ENCODE measurements around the gene COPG2.

- TF ChIP-seq EZH2 (IDR thresholded peaks at IDR 0.05; ENCODE audit: insufficient read depth, low read length): no peak
- no peak for TF ChIP-seq CTCF (IDR thresholded peaks at IDR 0.05; ENCODE audit: insufficient read depth, low read depth, low read length)
Measured at GRCh38 chr7:130473289-130473688, 195.3 kb downstream of the COPG2 start.
